CD4-positive, alpha-beta T cell treated with Interleukin-6 for 4 hours (primary cell): Measurements from ENCODE around the gene MYO3B.
"Not testable (repeated sequence)": the region's sequence is repeated elsewhere in the genome, so short reads cannot be mapped to it uniquely, and the experiment has no call there.

Experiments
- DNase-seq: peaks from one replicate; pipeline ENCODE4 v3.0.0-alpha.2; 2020; ENCODE audit warnings: mixed read lengths

The MYO3B gene

GRCh38 chr2:170434900-170435621, 257.1 kb downstream of the MYO3B start:
- DNase-seq: no peak

GRCh38 chr2:170436077-170436943, 258.4 kb downstream of the MYO3B start:
- DNase-seq: no peak

- DNase-seq: no peak
Observed at GRCh38 chr2:170446078-170446477, 268.1 kb downstream of the MYO3B start.

- no peak for DNase-seq
Observed at GRCh38 chr2:170449034-170449433, 271.1 kb downstream of the MYO3B start.

- no peak for DNase-seq
Observed at GRCh38 chr2:170454471-170455372, 276.8 kb downstream of the MYO3B start.

GRCh38 chr2:170455617-170456426, 277.9 kb downstream of the MYO3B start:
- no peak for DNase-seq

- DNase-seq: no peak
Observed at GRCh38 chr2:170456914-170457313, 279.0 kb downstream of the MYO3B start.

GRCh38 chr2:170457742-170458141, 279.8 kb downstream of the MYO3B start:
- DNase-seq: no peak

GRCh38 chr2:170461889-170462288, 283.9 kb downstream of the MYO3B start:
- DNase-seq: no peak

- DNase-seq: no peak
Observed at GRCh38 chr2:170462433-170463205, 284.7 kb downstream of the MYO3B start.

- no peak for DNase-seq
Observed at GRCh38 chr2:170463206-170463537, 285.2 kb downstream of the MYO3B start.

- no peak for DNase-seq
Observed at GRCh38 chr2:170464268-170464667, 286.3 kb downstream of the MYO3B start.

- no peak for DNase-seq
Observed at GRCh38 chr2:170465241-170465640, 287.3 kb downstream of the MYO3B start.

- DNase-seq: no peak
Observed at GRCh38 chr2:170466632-170467031, 288.7 kb downstream of the MYO3B start.

GRCh38 chr2:170467568-170468422, 289.8 kb downstream of the MYO3B start:
- DNase-seq: no peak

- no peak for DNase-seq
Observed at GRCh38 chr2:170468557-170468956, 290.6 kb downstream of the MYO3B start.

- DNase-seq: not testable (repeated sequence)
Observed at GRCh38 chr2:170472498-170472897, 294.6 kb downstream of the MYO3B start.

- no peak for DNase-seq
Observed at GRCh38 chr2:170475878-170476277, 297.9 kb downstream of the MYO3B start.

- DNase-seq: no peak
Observed at GRCh38 chr2:170477630-170478029, 299.7 kb downstream of the MYO3B start.

- no peak for DNase-seq
Observed at GRCh38 chr2:170481201-170481600, 303.3 kb downstream of the MYO3B start.

GRCh38 chr2:170484552-170484951, 306.6 kb downstream of the MYO3B start:
- no peak for DNase-seq
